ENCODE data around the gene CYP1B1. TPM values are rescaled to one million over a fixed set of nuclear protein-coding genes. Genes with fewer than 3 reads are reported as not detected.

CYP1B1 gene
- total RNA-seq, 1 experiment from 2014 or later = 1.3 TPM

- DNase-seq = no peak
- no peaks in the 10 kb centered on the region for H3K27me3 ChIP-seq (replicated peaks; ENCODE audit: control insufficient read depth, insufficient read depth, low read length)
- no peaks in the 10 kb centered on the region for H3K36me3 Mint-ChIP-seq (ENCODE audit: insufficient read depth, unreplicated experiment)
- ChIA-PET CTCF (no interaction called here), POLR2A (no interaction called here)
- no TSS peak for BruUV-seq (replicated peaks)
- no peaks in the 10 kb centered on the region for H3K9me3 Mint-ChIP-seq (ENCODE audit: unreplicated experiment)
- H3K4me1 ChIP-seq = no peaks in the 10 kb centered on the region
- no peaks in the 10 kb centered on the region for H3K9me3 ChIP-seq
- H3K27ac Mint-ChIP-seq (ENCODE audit: unreplicated experiment) = no peak overlapping the region
- H3K36me3 ChIP-seq (ENCODE audit: control insufficient read depth, insufficient read depth, low read length) = no peaks in the 10 kb centered on the region
- intact Hi-C loops (cut with micrococcal nuclease; ENCODE audit: unreplicated experiment) = no loop called here
- H3K4me3 Mint-ChIP-seq (ENCODE audit: unreplicated experiment) = no peak overlapping the region
- TF ChIP-seq CTCF (IDR thresholded peaks at IDR 0.05; ENCODE audit: insufficient read depth in 1 of 2, low read depth in 1 of 2, low read length in 1 of 2, severe bottlenecking in 1 of 2, unreplicated experiment in 1 of 2) = no peak
- peaks cover 8% of the 10 kb centered on the region for H3K4me1 Mint-ChIP-seq (ENCODE audit: low read depth, unreplicated experiment)
- H3K4me3 ChIP-seq (ENCODE audit: low read depth, low read length) = no peak overlapping the region
- no peaks in the 10 kb centered on the region for H3K27me3 Mint-ChIP-seq (ENCODE audit: insufficient read depth, unreplicated experiment)
These were observed 7.7 kb downstream of the CYP1B1 start for GRCh38 chr2:38068234-38068633.

- Histone ChIP-seq H3K27me3 (replicated peaks; ENCODE audit: control insufficient read depth, insufficient read depth, low read length) (no peaks in the 10 kb centered on the region), H3K4me3 (ENCODE audit: low read depth, low read length) (no peak overlapping the region), H3K36me3 (ENCODE audit: control insufficient read depth, insufficient read depth, low read length) (no peaks in the 10 kb centered on the region), H3K4me1 (no peaks in the 10 kb centered on the region), H3K9me3 (no peaks in the 10 kb centered on the region)
- peaks cover 8% of the 10 kb centered on the region for H3K4me1 Mint-ChIP-seq (ENCODE audit: low read depth, unreplicated experiment)
- ChIA-PET POLR2A (no interaction called here), CTCF (no interaction called here)
- H3K9me3 Mint-ChIP-seq (ENCODE audit: unreplicated experiment) = no peaks in the 10 kb centered on the region
- no peaks in the 10 kb centered on the region for H3K27me3 Mint-ChIP-seq (ENCODE audit: insufficient read depth, unreplicated experiment)
- H3K4me3 Mint-ChIP-seq (ENCODE audit: unreplicated experiment) = no peak overlapping the region
- no peak overlapping the region for H3K27ac Mint-ChIP-seq (ENCODE audit: unreplicated experiment)
- intact Hi-C loops (cut with micrococcal nuclease; ENCODE audit: unreplicated experiment) = no loop called here
- H3K36me3 Mint-ChIP-seq (ENCODE audit: insufficient read depth, unreplicated experiment) = no peaks in the 10 kb centered on the region
- no peak for DNase-seq
- BruUV-seq (replicated peaks) = no TSS peak
- no peak for TF ChIP-seq CTCF (IDR thresholded peaks at IDR 0.05; ENCODE audit: insufficient read depth in 1 of 2, low read depth in 1 of 2, low read length in 1 of 2, severe bottlenecking in 1 of 2, unreplicated experiment in 1 of 2)
These were observed 9.4 kb downstream of the CYP1B1 start for GRCh38 chr2:38066421-38067115.

GRCh38 chr2:38065502-38066135 lies 10.3 kb downstream of the CYP1B1 start:
- Histone ChIP-seq H3K9me3 (no peaks in the 10 kb centered on the region), H3K36me3 (ENCODE audit: control insufficient read depth, insufficient read depth, low read length) (no peaks in the 10 kb centered on the region), H3K27me3 (replicated peaks; ENCODE audit: control insufficient read depth, insufficient read depth, low read length) (no peaks in the 10 kb centered on the region), H3K4me3 (ENCODE audit: low read depth, low read length) (no peak overlapping the region), H3K4me1 (no peaks in the 10 kb centered on the region)
- intact Hi-C loops (cut with micrococcal nuclease; ENCODE audit: unreplicated experiment) = no loop called here
- no peak for DNase-seq
- ChIA-PET POLR2A (no interaction called here), CTCF (no interaction called here)
- Mint-ChIP-seq H3K36me3 (ENCODE audit: insufficient read depth, unreplicated experiment) (no peaks in the 10 kb centered on the region), H3K4me3 (ENCODE audit: unreplicated experiment) (no peak overlapping the region), H3K4me1 (ENCODE audit: low read depth, unreplicated experiment) (peaks cover 8% of the 10 kb centered on the region), H3K27ac (ENCODE audit: unreplicated experiment) (no peak overlapping the region), H3K27me3 (ENCODE audit: insufficient read depth, unreplicated experiment) (no peaks in the 10 kb centered on the region), H3K9me3 (ENCODE audit: unreplicated experiment) (no peaks in the 10 kb centered on the region)
- BruUV-seq (replicated peaks) = no TSS peak
- TF ChIP-seq CTCF (IDR thresholded peaks at IDR 0.05; ENCODE audit: insufficient read depth in 1 of 2, low read depth in 1 of 2, low read length in 1 of 2, severe bottlenecking in 1 of 2, unreplicated experiment in 1 of 2) = no peak
